Psoas muscle (tissue), 8 donors: Measurements from ENCODE around the gene MICAL1. TPM values are rescaled to one million over a fixed set of nuclear protein-coding genes. Genes with fewer than 3 reads are reported as not detected.
"Not testable (repeated sequence)": the region's sequence is repeated elsewhere in the genome, so short reads cannot be mapped to it uniquely, and the experiment has no call there.

Experiments
- ATAC-seq, 4 donors: fragments of 200-7000 bp; cut with Tn5 transposase; one replicate each; pipeline ENCODE4 v1.9.1; 2020; ENCODE audit warnings: moderate library complexity in 3 of 4, mild to moderate bottlenecking in 2 of 4
- DNase-seq, 2 donors: peaks; one replicate each; pipeline ENCODE4 v3.0.0-alpha.2; 2020
- H3K27ac ChIP-seq: fragments of 200-600 bp; one replicate; pipeline ENCODE4 v1.8.0; 2022
- H3K27me3 ChIP-seq, 3 donors: fragments of 200-600 bp in 1 of 3; one replicate each; pipeline versions ENCODE4 v1.6.1 to v1.8.0; 2013 to 2022; ENCODE audit warnings: low read length in 2 of 3, mild to moderate bottlenecking in 2 of 3, moderate library complexity in 1 of 3; ENCODE audit not compliant: insufficient read depth in 3 of 3
- H3K36me3 ChIP-seq, 2 donors: fragments of 200-600 bp in 1 of 2; one replicate each; pipeline versions ENCODE4 v1.6.1 to v1.8.0; 2013 to 2022; ENCODE audit warnings: low read depth in 1 of 2, mild to moderate bottlenecking in 1 of 2, moderate library complexity in 1 of 2; ENCODE audit not compliant: insufficient read depth in 1 of 2
- H3K4me1 ChIP-seq: fragments of 200-600 bp; one replicate; pipeline ENCODE4 v1.8.0; 2022
- H3K4me3 ChIP-seq: fragments of 200-600 bp; one replicate; pipeline ENCODE4 v1.8.0; 2022; ENCODE audit warnings: mild to moderate bottlenecking
- H3K9me3 ChIP-seq: fragments of 200-600 bp; one replicate; pipeline ENCODE4 v1.8.0; 2022
- CTCF ChIP-seq: fragments of 200-600 bp; IDR thresholded peaks from one replicate; pipeline ENCODE4 v1.8.0; 2022; ENCODE audit warnings: antibody characterized with exemption
- WGBS, 3 donors: extraction: QIAGEN DNeasy Blood & Tissue Kit; methylation state at CpG; one replicate each; pipeline versions ENCODE4 v1.1.6 to v1.1.7; 2013; 5-methylcytosine and 5-hydroxymethylcytosine counted together
- intact Hi-C, 2 donors: fragments of 100-400 bp; cut with DNase I; formaldehyde crosslinking; loops; one replicate each; pipeline versions ENCODE4 v1.11.0 to v1.14.2; 2022
- polyA plus RNA-seq, 3 donors: library from polyadenylated mRNA; stranded (reverse); fragments of 200-250 nt; gene quantifications; one replicate each; pipeline ENCODE4 v1.2.3, GENCODE V29; 2013
- total RNA-seq, 4 donors: library from RNA; stranded (reverse); fragmentation: NEBNext Ultra II Directional in 2 of 4; extraction: Animal tissue kit (Norgen Biotek cat#: 25700) in 2 of 4; gene quantifications; one replicate each; pipeline versions ENCODE4 v1.2.1 to v1.2.4, GENCODE V29; 2021 to 2023
- donor health status: healthy with polysubstance abuse.
- donor health status: DM: no; HTN: no; CAD: no; lungs with moderate emphysema.
- donor health status: Bipolar disorder and iron deficiency.
- donor health status: healthy.
- donor health status: DM: yes; HTN: yes; CAD: no.
- donor health status: DM: no; HTN: no; CAD: no.
- donor health status: DM: no; HTN: no; CAD: no.
- donor health status: DM: yes; HTN: yes; CAD: no.

The MICAL1 gene
- total and polyA plus RNA-seq, 7 donors: 3.1 to 9.4 (median 6.2) TPM

DNA sequence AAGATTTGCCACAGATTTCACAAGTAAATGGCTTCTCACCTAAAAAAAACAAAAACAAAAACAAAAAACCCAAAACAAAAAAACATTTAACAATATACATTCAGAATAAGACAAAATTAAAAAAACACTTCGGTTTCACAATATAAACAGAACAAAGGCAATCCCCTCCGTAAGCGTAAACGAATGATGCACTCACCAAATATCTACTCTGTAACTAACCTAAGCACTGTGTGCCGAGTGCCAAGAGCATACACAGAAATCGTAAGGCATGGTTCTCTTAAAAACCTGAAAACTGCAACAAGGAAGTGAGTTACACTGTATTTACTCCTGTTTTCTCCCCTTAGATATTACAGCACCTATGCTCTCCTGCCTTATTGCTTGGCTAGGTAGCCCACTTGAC, 12.1 kb upstream of the MICAL1 start:
- ATAC-seq: no peak

DNA sequence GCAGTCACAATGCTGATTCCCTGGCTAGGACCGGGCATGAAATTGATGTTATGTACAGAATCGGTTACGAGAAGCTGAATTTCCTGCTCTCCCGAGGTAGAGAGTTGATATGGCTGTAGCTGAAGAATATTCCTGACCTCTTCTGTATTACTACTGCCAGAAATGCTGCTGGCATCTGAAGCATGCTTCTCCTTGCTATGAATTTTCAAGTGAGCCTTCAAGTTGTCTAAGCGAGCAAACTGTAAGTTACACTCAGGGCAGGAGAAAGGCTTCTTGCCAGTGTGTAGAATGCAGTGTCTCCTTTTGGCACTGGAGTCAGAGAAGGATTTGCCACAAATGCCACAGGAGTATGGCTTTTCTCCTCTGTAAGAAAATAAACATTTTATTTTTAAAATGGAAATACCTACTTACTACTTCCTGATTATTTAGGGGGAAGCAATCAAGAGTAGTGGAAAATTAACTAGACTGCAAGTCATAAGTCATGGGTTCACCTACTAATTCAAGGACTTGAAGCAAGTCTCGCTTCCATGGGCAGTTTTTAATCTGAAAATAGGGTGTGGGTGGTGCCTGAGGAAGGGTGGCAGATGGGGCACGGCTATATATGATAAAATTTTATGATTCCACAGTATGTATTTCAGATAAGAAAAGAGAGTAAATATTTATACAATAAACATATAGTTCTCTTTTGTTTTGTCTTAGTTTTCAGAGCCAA, 10.8 kb upstream of the MICAL1 start:
- no peaks in the 10 kb centered on the region for H3K9me3 ChIP-seq
- TF ChIP-seq CTCF: no peak
- no peak for DNase-seq
- H3K27me3 ChIP-seq: no peaks in the 10 kb centered on the region
- intact Hi-C loops: no loop called here
- no peak overlapping the region for H3K4me3 ChIP-seq
- peaks cover 9 to 95% of the 10 kb centered on the region in 2 donors for H3K36me3 ChIP-seq
- 60 to 82% (median 68%) methylated on average over 7 of the region's 7 CpGs for WGBS, 3 donors
- ATAC-seq: peak in 1 of 4 donors; percentile 24
- peak overlapping the region; percentile 56 for H3K27ac ChIP-seq
- peaks cover 12% of the 10 kb centered on the region for H3K4me1 ChIP-seq

More for the DNA sequence above, 12.1 kb upstream of the MICAL1 start:
- Histone ChIP-seq H3K27ac (no peak overlapping the region), H3K36me3 (peaks cover 6 to 100% of the 10 kb centered on the region in 2 donors), H3K4me3 (no peak overlapping the region), H3K4me1 (peaks cover 12% of the 10 kb centered on the region), H3K27me3 (no peaks in the 10 kb centered on the region), H3K9me3 (no peaks in the 10 kb centered on the region)
- TF ChIP-seq CTCF: no peak
- WGBS, 3 donors: 93 to 98% (median 94%) methylated on average over 6 of the region's 6 CpGs
- DNase-seq: no peak
- intact Hi-C loops: no loop called here

- H3K27me3 ChIP-seq: no peaks in the 10 kb centered on the region
- WGBS, 3 donors: 43 to 80% (median 46%) methylated on average over 7 of the region's 7 CpGs
- intact Hi-C loops: no loop called here
- peaks cover 7 to 89% of the 10 kb centered on the region in 2 donors for H3K36me3 ChIP-seq
- H3K4me1 ChIP-seq: peaks cover 12% of the 10 kb centered on the region
- no peaks in the 10 kb centered on the region for H3K9me3 ChIP-seq
- no peak overlapping the region for H3K4me3 ChIP-seq
- no peak for TF ChIP-seq CTCF
- peak overlapping the region; percentile 56 for H3K27ac ChIP-seq
- DNase-seq (no peak), ATAC-seq (peak in 3 of 4 donors; percentile 80 to 83 (median 83))
Observed at GRCh38 chr6:109465772-109466171, 10.2 kb upstream of the MICAL1 start.

GRCh38 chr6:109461733-109462526, 6.4 kb upstream of the MICAL1 start:
- 81 to 87% (median 82%) methylated on average over 1 of the region's 1 CpG for WGBS, 3 donors
- intact Hi-C loops: no loop called here

DNA sequence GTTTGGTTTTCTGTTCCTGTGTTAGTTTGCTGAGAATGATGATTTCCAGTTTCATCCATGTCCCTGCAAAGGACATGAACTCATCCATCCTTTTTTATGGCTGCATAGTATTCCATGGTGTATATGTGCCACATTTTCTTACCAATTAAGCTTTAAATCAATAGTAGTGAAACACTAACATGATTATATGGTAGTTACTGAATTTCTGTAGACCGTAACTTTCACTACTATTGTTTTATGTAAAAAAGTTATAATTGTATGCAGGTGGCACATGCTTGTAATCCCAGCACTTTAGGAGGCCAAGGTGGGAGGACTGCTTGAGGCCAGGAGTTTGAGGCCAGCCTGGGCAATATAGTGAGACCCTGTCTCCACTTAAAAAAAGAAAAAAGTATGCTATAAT, 5.6 kb upstream of the MICAL1 start:
- intact Hi-C loops, H3K9me3 ChIP-seq, H3K27me3 ChIP-seq, ATAC-seq, H3K27ac ChIP-seq, H3K4me3 ChIP-seq, DNase-seq: not testable (repeated sequence)
- H3K36me3 ChIP-seq: peaks cover 6 to 44% of the 10 kb centered on the region in 2 donors
- peaks cover 32% of the 10 kb centered on the region for H3K4me1 ChIP-seq
- 98 to 100% (median 98%) methylated on average over 1 of the region's 1 CpG for WGBS, 3 donors

More at GRCh38 chr6:109461733-109462526, 6.4 kb upstream of the MICAL1 start:
- ATAC-seq: no peak
- Histone ChIP-seq H3K4me1 (peaks cover 28% of the 10 kb centered on the region), H3K9me3 (no peaks in the 10 kb centered on the region), H3K4me3 (no peak overlapping the region), H3K27ac (no peak overlapping the region), H3K27me3 (no peaks in the 10 kb centered on the region), H3K36me3 (peaks cover 7 to 51% of the 10 kb centered on the region in 2 donors)
- no peak for TF ChIP-seq CTCF
- no peak for DNase-seq
